ENCODE results near the gene COL23A1. TPM values are rescaled to one million over a fixed set of nuclear protein-coding genes. Genes with fewer than 3 reads are reported as not detected.

Gene COL23A1
- total RNA-seq, 1 experiment from 2014 or later: not detected

DNA sequence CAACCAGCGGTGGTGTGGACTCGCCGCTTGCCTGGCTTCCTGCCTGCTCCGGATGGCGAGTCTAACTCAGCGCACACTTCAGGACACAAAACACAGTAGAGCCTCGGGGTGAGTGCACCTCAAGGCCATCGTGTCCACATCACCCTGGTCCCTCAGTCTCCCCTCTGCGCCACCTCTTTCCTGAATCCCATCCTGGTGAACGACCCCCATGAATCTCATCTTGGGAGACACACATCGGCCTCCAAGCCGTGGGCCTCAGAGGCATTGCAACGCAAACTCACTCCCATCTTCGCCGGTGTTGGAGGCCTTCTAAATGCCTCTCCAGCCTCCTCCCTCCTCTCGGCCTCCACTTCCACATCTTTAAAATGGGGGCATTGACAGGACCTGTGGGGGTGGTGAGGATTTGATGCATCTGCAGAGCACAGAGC lies 124.3 kb downstream of the COL23A1 start:
- Histone ChIP-seq H3K4me1 (no peaks in the 10 kb centered on the region), H3K36me3 (no peaks in the 10 kb centered on the region), H3K4me3 (no peak overlapping the region), H3K27ac (no peak overlapping the region), H3K9me3 (replicated peaks) (no peaks in the 10 kb centered on the region), H3K27me3 (no peaks in the 10 kb centered on the region)
- DNase-seq: no peak

DNA sequence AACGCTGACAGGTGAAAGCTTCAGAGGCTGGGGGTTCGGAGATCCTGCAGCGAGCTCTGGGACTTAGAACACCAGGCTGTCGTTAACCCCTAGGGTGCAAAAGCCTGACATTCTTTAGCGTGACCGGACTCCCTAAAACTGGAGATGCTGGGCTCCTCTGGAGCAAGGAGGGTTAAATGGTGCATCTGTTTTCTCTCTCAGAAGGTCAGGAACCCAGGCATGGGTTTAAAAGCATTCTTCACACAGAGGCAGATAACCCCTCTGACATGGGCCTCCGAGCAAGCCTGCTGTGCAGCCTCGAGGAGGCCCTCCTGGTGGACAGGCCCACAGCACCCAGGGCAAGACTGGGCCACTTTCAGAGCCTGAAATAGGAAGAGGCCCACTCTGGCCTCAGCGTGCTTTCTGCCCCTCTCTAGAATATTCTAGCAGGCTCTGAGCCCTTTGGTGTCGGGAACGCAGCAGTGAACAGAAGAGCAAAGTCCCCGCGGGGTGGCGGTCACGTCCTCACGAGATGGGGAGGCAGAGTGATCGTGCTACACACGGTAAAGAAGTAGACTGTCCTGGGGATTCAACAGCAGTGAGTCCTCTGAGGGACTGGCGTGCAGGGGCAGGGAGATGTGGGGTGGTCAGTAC lies 124.8 kb downstream of the COL23A1 start:
- no peak for DNase-seq

DNA sequence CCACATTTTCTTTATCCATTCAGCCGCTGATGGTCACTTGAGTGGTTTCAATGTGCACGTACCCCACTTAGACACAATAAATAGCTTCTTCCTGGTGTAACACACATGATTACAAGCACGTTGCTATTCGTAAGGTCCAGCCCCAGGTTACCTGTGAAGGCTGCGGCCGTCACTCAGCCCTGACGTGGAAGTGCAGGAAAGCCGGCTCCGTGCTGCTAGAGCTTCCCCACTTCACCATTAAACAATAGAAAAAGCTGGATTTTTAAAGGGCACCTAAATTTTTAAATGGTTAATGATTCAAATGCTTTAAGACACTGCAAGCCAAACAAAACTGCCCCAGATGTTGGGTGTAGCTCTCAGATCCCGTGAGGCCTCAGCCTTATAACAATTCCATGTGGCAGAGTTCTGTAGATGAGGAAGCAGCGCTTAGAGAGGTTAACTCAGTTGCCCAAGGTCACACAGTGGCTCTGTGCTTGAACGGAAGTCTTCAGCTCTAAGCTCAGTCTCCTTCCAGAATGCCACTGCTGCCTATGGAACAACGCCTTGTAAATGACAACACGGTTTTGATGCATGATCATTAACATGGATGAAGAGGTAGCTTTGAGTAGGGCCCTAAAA lies 125.7 kb downstream of the COL23A1 start:
- Histone ChIP-seq H3K9me3 (replicated peaks) (no peaks in the 10 kb centered on the region), H3K4me3 (no peak overlapping the region), H3K36me3 (no peaks in the 10 kb centered on the region), H3K27me3 (no peaks in the 10 kb centered on the region), H3K4me1 (no peaks in the 10 kb centered on the region), H3K27ac (no peak overlapping the region)
- no peak for DNase-seq

More for the DNA sequence above, 124.8 kb downstream of the COL23A1 start:
- Histone ChIP-seq H3K4me3 (no peak overlapping the region), H3K27ac (no peak overlapping the region), H3K4me1 (no peaks in the 10 kb centered on the region), H3K9me3 (replicated peaks) (no peaks in the 10 kb centered on the region), H3K36me3 (no peaks in the 10 kb centered on the region), H3K27me3 (no peaks in the 10 kb centered on the region)

GRCh38 chr5:178463321-178464155 lies 126.7 kb downstream of the COL23A1 start:
- DNase-seq: no peak
- H3K27me3 ChIP-seq: no peaks in the 10 kb centered on the region
- no peaks in the 10 kb centered on the region for H3K36me3 ChIP-seq
- H3K27ac ChIP-seq: no peak overlapping the region
- no peak overlapping the region for H3K4me3 ChIP-seq
- no peaks in the 10 kb centered on the region for H3K9me3 ChIP-seq (replicated peaks)
- no peaks in the 10 kb centered on the region for H3K4me1 ChIP-seq

- Histone ChIP-seq H3K4me1 (no peaks in the 10 kb centered on the region), H3K36me3 (no peaks in the 10 kb centered on the region), H3K27ac (no peak overlapping the region), H3K4me3 (no peak overlapping the region), H3K27me3 (no peaks in the 10 kb centered on the region), H3K9me3 (replicated peaks) (no peaks in the 10 kb centered on the region)
- no peak for DNase-seq
These were observed 127.4 kb downstream of the COL23A1 start for GRCh38 chr5:178462816-178463215.

DNA sequence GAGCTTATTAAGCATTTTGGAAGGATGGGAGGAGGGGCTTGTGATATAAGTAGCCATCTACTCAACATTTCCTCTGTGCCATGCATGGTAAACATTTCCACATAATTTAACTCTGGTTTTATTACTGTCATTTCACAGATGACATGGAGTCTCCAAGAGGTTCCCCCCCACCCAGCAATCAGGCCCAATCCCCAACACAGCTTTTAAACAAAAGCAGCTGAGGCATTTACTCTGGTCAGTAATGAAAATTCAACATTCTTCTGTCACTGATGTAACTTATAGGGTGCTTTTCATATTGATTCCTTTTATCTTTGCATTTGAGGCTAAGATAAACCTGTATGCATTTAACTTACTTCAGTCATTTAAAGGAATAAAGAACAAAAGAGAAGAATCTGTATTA lies 128.1 kb downstream of the COL23A1 start:
- Histone ChIP-seq H3K4me3 (no peak overlapping the region), H3K9me3 (replicated peaks) (no peaks in the 10 kb centered on the region), H3K27ac (no peak overlapping the region), H3K27me3 (no peaks in the 10 kb centered on the region), H3K36me3 (no peaks in the 10 kb centered on the region), H3K4me1 (no peaks in the 10 kb centered on the region)
- DNase-seq: no peak

- no peaks in the 10 kb centered on the region for H3K9me3 ChIP-seq (replicated peaks)
- peak; percentile 43 to 68 for DNase-seq
- H3K36me3 ChIP-seq: no peaks in the 10 kb centered on the region
- no peaks in the 10 kb centered on the region for H3K27me3 ChIP-seq
- H3K27ac ChIP-seq: no peak overlapping the region
- H3K4me3 ChIP-seq: no peak overlapping the region
- H3K4me1 ChIP-seq: no peaks in the 10 kb centered on the region
These were observed 129.0 kb downstream of the COL23A1 start for GRCh38 chr5:178461004-178461730.

- Histone ChIP-seq H3K27ac (no peak overlapping the region), H3K4me1 (no peaks in the 10 kb centered on the region), H3K36me3 (no peaks in the 10 kb centered on the region), H3K4me3 (no peak overlapping the region), H3K9me3 (replicated peaks) (no peaks in the 10 kb centered on the region), H3K27me3 (no peaks in the 10 kb centered on the region)
- no peak for DNase-seq
These were observed 129.6 kb downstream of the COL23A1 start for GRCh38 chr5:178460598-178460997.

GRCh38 chr5:178460174-178460573 lies 130.0 kb downstream of the COL23A1 start:
- H3K27me3 ChIP-seq: no peaks in the 10 kb centered on the region
- no peaks in the 10 kb centered on the region for H3K9me3 ChIP-seq (replicated peaks)
- no peak overlapping the region for H3K4me3 ChIP-seq
- no peak for DNase-seq
- H3K4me1 ChIP-seq: no peaks in the 10 kb centered on the region
- H3K27ac ChIP-seq: no peak overlapping the region
- no peaks in the 10 kb centered on the region for H3K36me3 ChIP-seq

DNA sequence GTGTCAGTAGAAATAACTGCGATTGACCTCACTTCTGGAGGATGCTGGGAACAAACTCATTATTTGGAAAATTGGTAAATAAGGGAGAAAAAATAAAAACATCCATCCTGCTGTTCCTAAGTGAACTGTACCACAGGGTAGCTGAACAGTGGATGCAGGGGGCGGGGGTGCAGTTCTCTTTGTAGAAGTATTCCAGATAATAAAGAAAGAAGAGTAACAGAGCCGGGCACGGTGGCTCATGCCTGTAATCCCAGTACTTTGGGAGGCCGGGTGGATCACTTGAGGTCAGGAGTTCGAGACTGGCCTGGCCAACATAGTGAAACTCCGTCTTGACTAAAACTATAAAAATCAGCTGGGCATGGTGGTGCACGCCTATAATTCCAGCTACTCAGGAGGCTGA lies 132.1 kb downstream of the COL23A1 start:
- no peak for DNase-seq
- H3K9me3 ChIP-seq (replicated peaks): no peaks in the 10 kb centered on the region
- H3K4me1 ChIP-seq: no peaks in the 10 kb centered on the region
- no peaks in the 10 kb centered on the region for H3K36me3 ChIP-seq
- no peaks in the 10 kb centered on the region for H3K27me3 ChIP-seq
- H3K4me3 ChIP-seq: no peak overlapping the region
- no peak overlapping the region for H3K27ac ChIP-seq

DNA sequence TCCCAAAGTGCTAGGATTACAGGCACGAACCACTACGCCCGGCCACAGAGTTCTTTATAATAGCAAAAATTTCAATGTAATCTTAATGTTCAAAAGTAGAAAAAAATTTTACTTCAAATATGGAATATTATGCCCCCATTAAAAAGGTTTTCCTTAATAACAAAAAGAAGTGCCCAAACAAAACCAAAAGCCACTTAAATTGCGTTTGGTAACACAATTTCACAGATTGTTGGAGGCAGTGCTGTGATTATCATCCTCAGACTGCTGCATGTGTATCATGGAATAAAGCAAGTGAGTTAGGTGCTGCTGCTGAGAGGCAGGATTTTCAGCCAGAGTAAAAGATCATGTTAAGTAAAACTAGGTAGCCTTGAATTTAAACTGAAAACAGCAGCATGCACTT lies 132.7 kb downstream of the COL23A1 start:
- Histone ChIP-seq H3K4me3 (no peak overlapping the region), H3K27me3 (no peaks in the 10 kb centered on the region), H3K4me1 (no peaks in the 10 kb centered on the region), H3K9me3 (replicated peaks) (no peaks in the 10 kb centered on the region), H3K27ac (no peak overlapping the region), H3K36me3 (no peaks in the 10 kb centered on the region)
- no peak for DNase-seq

DNA sequence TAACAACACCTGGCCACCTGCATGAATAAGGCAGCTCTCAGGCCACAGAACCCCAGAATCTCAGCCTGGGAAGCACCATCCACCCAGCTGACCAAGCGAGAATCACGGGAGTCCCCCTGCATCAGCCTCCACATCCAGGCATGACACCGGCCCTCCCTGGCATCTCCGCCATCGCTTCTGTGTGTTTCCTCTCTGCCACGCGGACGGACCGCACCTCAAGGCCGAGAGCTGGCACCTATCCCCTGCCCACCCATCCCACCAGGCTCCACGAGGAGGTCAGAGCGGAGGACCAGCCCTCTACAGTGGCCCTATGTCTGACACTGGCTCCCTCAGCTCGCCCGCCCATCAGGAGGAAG lies 134.7 kb downstream of the COL23A1 start:
- no peaks in the 10 kb centered on the region for H3K9me3 ChIP-seq (replicated peaks)
- H3K36me3 ChIP-seq: no peaks in the 10 kb centered on the region
- no peak for DNase-seq
- no peaks in the 10 kb centered on the region for H3K27me3 ChIP-seq
- H3K4me3 ChIP-seq: no peak overlapping the region
- H3K4me1 ChIP-seq: no peaks in the 10 kb centered on the region
- H3K27ac ChIP-seq: no peak overlapping the region

DNA sequence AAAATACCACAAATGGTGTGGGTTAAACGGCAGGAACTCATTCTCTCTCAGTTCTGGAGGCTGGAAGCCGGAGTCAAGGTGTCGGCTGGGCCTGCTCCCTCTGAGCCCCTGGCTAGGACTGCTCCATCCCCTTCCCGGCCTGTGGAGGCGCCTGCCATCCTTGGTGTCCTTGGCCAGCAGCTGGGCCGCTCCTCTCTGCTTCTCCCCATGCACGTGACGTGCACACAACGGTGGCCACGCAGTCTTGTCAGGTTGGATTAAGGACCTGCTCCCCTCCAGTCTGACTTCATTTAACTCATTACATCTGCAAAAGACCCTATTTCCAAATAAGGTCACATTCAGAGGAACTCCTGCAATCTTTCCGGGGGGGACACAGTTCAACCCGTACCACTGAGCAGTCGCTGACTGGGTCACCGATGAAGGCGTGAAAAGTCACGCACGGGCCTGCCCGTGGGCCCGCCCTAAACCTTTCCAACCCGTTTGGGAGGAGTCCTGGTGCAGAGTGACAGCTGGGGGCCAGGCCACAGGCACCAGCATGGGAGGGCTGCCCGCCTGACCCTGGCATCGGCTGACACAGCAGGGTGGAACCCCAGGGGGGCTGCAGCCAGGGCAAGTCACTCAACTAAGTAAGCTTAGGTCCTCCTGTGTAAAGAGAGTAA lies 135.2 kb downstream of the COL23A1 start:
- DNase-seq: no peak
- Histone ChIP-seq H3K4me3 (no peak overlapping the region), H3K4me1 (no peaks in the 10 kb centered on the region), H3K36me3 (no peaks in the 10 kb centered on the region), H3K27me3 (no peaks in the 10 kb centered on the region), H3K9me3 (replicated peaks) (no peaks in the 10 kb centered on the region), H3K27ac (no peak overlapping the region)

DNA sequence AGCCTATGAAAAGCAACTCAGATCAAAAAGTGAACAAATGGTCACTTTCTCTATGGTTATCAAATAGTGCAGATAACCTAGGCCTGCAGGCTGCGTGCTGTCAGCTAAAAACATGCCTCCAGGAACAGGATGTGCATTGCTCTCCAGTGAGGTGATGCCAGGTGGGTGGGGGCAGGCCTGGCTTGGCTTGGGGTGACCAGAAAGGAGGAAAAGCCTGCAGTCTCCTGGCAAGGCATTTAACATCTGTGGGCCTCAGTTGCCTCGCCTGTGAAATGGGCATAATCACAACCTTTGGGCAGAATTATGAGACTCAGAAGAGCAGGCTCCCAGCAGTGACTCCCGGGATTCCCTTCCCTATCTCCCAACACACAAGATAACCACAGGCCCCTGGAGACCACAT lies 135.9 kb downstream of the COL23A1 start:
- Histone ChIP-seq H3K9me3 (replicated peaks) (no peaks in the 10 kb centered on the region), H3K4me3 (no peak overlapping the region), H3K4me1 (no peaks in the 10 kb centered on the region), H3K27ac (no peak overlapping the region), H3K36me3 (no peaks in the 10 kb centered on the region), H3K27me3 (no peaks in the 10 kb centered on the region)
- no peak for DNase-seq
